Natural killer cell (primary cell): ENCODE results near the gene TMEM39A. TPM values are rescaled to one million over a fixed set of nuclear protein-coding genes. Genes with fewer than 3 reads are reported as not detected.

ENCODE experiments used
- ATAC-seq, 3 donors: fragments of 150-1000 bp in 2 of 3; fragments of 200-7000 bp in 1 of 3; cut with Tn5 transposase; 1 replicate in 1 of 3; 2 replicates in 2 of 3; pipeline ENCODE4 v1.10.0; 2021; ENCODE audit warnings: mild to moderate bottlenecking in 2 of 3, moderate library complexity in 2 of 3
- DNase-seq, 2 donors: peaks; one replicate each; pipeline versions ENCODE4 v3.0.0 to v3.0.0-alpha.2; 2013 to 2021; ENCODE audit warnings: mixed read lengths in 1 of 2
- H3K27ac ChIP-seq: one replicate; pipeline ENCODE4 v1.5.1; 2013; ENCODE audit warnings: mild to moderate bottlenecking, low read length
- H3K27me3 ChIP-seq: one replicate; pipeline ENCODE4 v1.6.1; 2013; ENCODE audit warnings: low read length; ENCODE audit not compliant: control insufficient read depth, insufficient read depth
- H3K36me3 ChIP-seq: one replicate; pipeline ENCODE4 v1.6.1; 2013; ENCODE audit warnings: low read length; ENCODE audit not compliant: control insufficient read depth, insufficient read depth
- H3K4me1 ChIP-seq: one replicate; pipeline ENCODE4 v1.6.1; 2013; ENCODE audit warnings: low read length; ENCODE audit not compliant: control insufficient read depth, insufficient read depth
- H3K4me3 ChIP-seq: one replicate; pipeline ENCODE4 v1.5.1; 2013; ENCODE audit warnings: low read length
- H3K9me3 ChIP-seq: one replicate; pipeline ENCODE4 v1.6.1; 2013; ENCODE audit warnings: low read length; ENCODE audit not compliant: control insufficient read depth, insufficient read depth
- H3K27ac Mint-ChIP-seq, 2 donors: one replicate each; pipeline ENCODE4 v1.8.0; 2022; ENCODE audit warnings: mild to moderate bottlenecking in 2 of 2, mixed read lengths in 2 of 2, moderate library complexity in 1 of 2
- H3K27me3 Mint-ChIP-seq, 2 donors: one replicate each; pipeline ENCODE4 v1.8.0; 2022; ENCODE audit warnings: low read depth in 2 of 2, mixed read lengths in 2 of 2
- H3K36me3 Mint-ChIP-seq: one replicate; pipeline ENCODE4 v1.8.0; 2022; ENCODE audit warnings: mixed read lengths
- H3K4me1 Mint-ChIP-seq, 2 donors: one replicate each; pipeline ENCODE4 v1.8.0; 2022; ENCODE audit warnings: mixed read lengths in 2 of 2
- H3K4me3 Mint-ChIP-seq: one replicate; pipeline ENCODE4 v1.8.0; 2022; ENCODE audit warnings: mild to moderate bottlenecking, moderate library complexity, mixed read lengths
- H3K9me3 Mint-ChIP-seq, 2 donors: one replicate each; pipeline ENCODE4 v1.8.0; 2022; ENCODE audit warnings: mixed read lengths in 2 of 2
- WGBS: methylation state at CpG from one replicate; pipeline ENCODE4 v1.1.7; 2013; ENCODE audit warnings: missing lambda C conversion rate; ENCODE audit not compliant: insufficient coverage; 5-methylcytosine and 5-hydroxymethylcytosine counted together
- intact Hi-C: fragments of 100-400 bp; cut with micrococcal nuclease; formaldehyde crosslinking; loops from one replicate; pipeline ENCODE4 v1.14.2; 2022
- total RNA-seq, 4 donors: library from RNA; stranded (reverse); fragments of 120-200 nt in 1 of 4; gene quantifications; one replicate each; pipeline versions ENCODE4 v1.2.3 to v1.2.4, GENCODE V29; 2013 to 2022
- TF ChIP-seq, protein P1 (sequence below): fragments of 200-600 bp; IDR thresholded peaks from one replicate; pipeline ENCODE4 v1.8.0; 2022; ENCODE audit warnings: antibody characterized with exemption

The TMEM39A gene
- total RNA-seq, 3 donors from 2014 or later (not counting 1 experiment from before 2014, with no cell fraction given) = 64.2 to 76.5 (median 64.7) TPM

DNA sequence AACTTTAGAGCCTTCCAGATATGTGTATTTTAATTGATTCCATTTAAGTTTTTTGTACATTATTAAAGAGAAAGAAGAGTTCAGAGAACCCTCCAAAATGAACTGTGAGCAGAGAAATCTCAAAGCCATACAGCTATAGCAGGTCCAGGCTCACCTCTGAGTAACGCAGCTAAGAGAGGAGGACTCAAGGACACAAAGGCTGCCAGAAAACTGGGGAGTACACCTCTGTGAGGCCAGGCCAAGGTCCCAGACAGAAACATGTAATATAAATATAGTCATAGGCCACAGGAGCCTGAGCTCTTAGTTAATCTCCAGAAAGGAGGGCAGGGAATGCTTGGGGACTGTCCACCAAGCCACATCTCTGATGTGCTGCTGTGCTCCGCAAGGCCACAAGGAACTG, 66.5 kb downstream of the TMEM39A start:
- H3K36me3 Mint-ChIP-seq = peaks cover 12% of the 10 kb centered on the region
- H3K27ac Mint-ChIP-seq = no peak overlapping the region
- H3K36me3 ChIP-seq = peaks cover 16% of the 10 kb centered on the region
- H3K4me3 Mint-ChIP-seq = no peak overlapping the region
- H3K4me3 ChIP-seq = no peak overlapping the region
- peaks cover 7 to 12% of the 10 kb centered on the region in 2 donors for H3K4me1 Mint-ChIP-seq
- no peak for DNase-seq
- WGBS = 97% methylated on average over 2 of the region's 2 CpGs
- ATAC-seq = no peak
- no peaks in the 10 kb centered on the region for H3K27me3 Mint-ChIP-seq
- no peak overlapping the region for H3K27ac ChIP-seq
- TF ChIP-seq, protein P1, sequence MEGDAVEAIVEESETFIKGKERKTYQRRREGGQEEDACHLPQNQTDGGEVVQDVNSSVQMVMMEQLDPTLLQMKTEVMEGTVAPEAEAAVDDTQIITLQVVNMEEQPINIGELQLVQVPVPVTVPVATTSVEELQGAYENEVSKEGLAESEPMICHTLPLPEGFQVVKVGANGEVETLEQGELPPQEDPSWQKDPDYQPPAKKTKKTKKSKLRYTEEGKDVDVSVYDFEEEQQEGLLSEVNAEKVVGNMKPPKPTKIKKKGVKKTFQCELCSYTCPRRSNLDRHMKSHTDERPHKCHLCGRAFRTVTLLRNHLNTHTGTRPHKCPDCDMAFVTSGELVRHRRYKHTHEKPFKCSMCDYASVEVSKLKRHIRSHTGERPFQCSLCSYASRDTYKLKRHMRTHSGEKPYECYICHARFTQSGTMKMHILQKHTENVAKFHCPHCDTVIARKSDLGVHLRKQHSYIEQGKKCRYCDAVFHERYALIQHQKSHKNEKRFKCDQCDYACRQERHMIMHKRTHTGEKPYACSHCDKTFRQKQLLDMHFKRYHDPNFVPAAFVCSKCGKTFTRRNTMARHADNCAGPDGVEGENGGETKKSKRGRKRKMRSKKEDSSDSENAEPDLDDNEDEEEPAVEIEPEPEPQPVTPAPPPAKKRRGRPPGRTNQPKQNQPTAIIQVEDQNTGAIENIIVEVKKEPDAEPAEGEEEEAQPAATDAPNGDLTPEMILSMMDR = no peak
- peaks cover 4% of the 10 kb centered on the region for H3K4me1 ChIP-seq
- H3K9me3 ChIP-seq = no peaks in the 10 kb centered on the region
- intact Hi-C loops = no loop called here
- H3K27me3 ChIP-seq = no peaks in the 10 kb centered on the region
- H3K9me3 Mint-ChIP-seq = no peaks in the 10 kb centered on the region

DNA sequence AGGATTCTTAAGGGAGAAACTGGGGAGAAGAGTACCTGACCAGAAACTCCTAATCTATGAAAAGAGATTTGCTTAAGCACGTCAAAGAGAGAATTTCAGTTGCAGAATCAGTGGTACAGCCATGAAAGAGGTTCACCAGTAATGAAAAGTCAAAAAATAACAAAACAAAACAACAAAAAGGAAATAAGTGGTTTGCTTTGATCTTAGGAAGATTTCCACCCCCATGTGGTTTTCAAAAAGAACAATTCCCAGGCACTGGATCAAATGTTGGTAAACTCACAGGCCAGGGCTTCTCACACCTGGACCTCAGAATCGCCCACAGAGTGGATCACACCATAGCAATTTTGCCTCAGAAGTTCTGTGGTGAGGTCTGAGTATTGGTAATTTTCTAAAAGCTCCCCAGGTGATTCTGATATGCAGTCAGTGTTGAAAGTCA, 67.5 kb downstream of the TMEM39A start:
- Histone ChIP-seq H3K27ac (no peak overlapping the region), H3K36me3 (peaks cover 20% of the 10 kb centered on the region), H3K4me3 (no peak overlapping the region), H3K27me3 (no peaks in the 10 kb centered on the region), H3K9me3 (no peaks in the 10 kb centered on the region), H3K4me1 (peaks cover 4% of the 10 kb centered on the region)
- Mint-ChIP-seq H3K4me1 (peaks cover 7 to 12% of the 10 kb centered on the region in 2 donors), H3K9me3 (no peaks in the 10 kb centered on the region), H3K4me3 (no peak overlapping the region), H3K27ac (no peak overlapping the region), H3K36me3 (peaks cover 12% of the 10 kb centered on the region), H3K27me3 (no peaks in the 10 kb centered on the region)
- no peak for ATAC-seq
- TF ChIP-seq, protein P1 = no peak
- 48% methylated on average over 2 of the region's 2 CpGs for WGBS
- intact Hi-C loops = no loop called here
- DNase-seq = no peak

DNA sequence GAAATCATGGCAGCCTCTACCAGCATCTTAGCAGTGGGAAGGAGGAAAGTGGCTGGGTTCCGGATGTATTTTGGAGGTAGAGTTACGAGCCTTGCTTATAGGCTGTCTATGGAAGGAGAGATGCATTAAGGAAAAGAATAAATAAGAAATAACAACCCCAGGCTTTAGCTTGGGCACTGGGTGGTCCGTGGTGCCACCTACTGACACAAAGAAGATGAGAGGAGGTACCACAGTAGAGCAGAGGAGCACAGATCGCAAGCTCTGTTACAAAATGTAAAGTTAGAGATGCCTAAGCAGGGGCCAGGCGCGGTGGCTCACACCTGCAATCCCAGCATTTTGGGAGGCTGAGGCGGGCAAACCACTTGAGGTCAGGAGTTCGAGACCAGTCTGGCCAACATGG, 74.8 kb downstream of the TMEM39A start:
- Histone ChIP-seq H3K36me3 (peaks cover 12% of the 10 kb centered on the region), H3K4me3 (no peak overlapping the region), H3K9me3 (no peaks in the 10 kb centered on the region), H3K4me1 (no peaks in the 10 kb centered on the region), H3K27me3 (no peaks in the 10 kb centered on the region), H3K27ac (no peak overlapping the region)
- TF ChIP-seq, protein P1 = no peak
- no peaks in the 10 kb centered on the region for H3K9me3 Mint-ChIP-seq
- intact Hi-C loops = no loop called here
- H3K27me3 Mint-ChIP-seq = no peaks in the 10 kb centered on the region
- no peak overlapping the region for H3K4me3 Mint-ChIP-seq
- no peaks in the 10 kb centered on the region for H3K4me1 Mint-ChIP-seq
- WGBS = 98% methylated on average over 7 of the region's 8 CpGs
- H3K36me3 Mint-ChIP-seq = peaks cover 6% of the 10 kb centered on the region
- ATAC-seq (peak in 1 of 3 donors; percentile 50), DNase-seq (no peak)
- no peak overlapping the region for H3K27ac Mint-ChIP-seq

DNA sequence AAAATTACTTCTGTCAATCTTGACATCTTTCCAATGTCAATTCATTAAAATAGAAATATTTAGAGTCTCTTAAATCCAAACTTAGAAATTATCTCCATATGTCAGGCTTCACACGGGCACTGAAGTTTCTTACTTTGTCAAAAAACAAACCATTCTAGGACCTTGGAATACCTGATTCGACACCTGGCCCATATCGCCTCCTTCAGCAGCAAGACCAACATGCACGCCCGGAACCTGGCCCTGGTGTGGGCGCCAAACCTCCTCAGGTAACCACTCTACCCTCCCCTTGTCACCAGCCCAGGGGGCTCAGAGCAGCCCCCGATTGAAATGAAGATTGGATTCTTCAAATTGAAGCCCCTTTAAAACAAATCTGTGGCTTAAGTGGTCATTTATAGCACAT, 81.3 kb downstream of the TMEM39A start:
- H3K27ac Mint-ChIP-seq = no peak overlapping the region
- intact Hi-C loops = no loop called here

More for the DNA sequence above, 81.3 kb downstream of the TMEM39A start:
- H3K4me3 Mint-ChIP-seq = no peak overlapping the region
- Histone ChIP-seq H3K4me3 (no peak overlapping the region), H3K4me1 (no peaks in the 10 kb centered on the region), H3K36me3 (peaks cover 15% of the 10 kb centered on the region), H3K27me3 (no peaks in the 10 kb centered on the region), H3K9me3 (no peaks in the 10 kb centered on the region), H3K27ac (no peak overlapping the region)
- H3K27me3 Mint-ChIP-seq = no peaks in the 10 kb centered on the region
- ATAC-seq (no peak), DNase-seq (no peak)
- H3K9me3 Mint-ChIP-seq = no peaks in the 10 kb centered on the region
- 98% methylated on average over 7 of the region's 7 CpGs for WGBS
- no peaks in the 10 kb centered on the region for H3K36me3 Mint-ChIP-seq
- TF ChIP-seq, protein P1 = no peak
- H3K4me1 Mint-ChIP-seq = no peaks in the 10 kb centered on the region
